Central memory CD8-positive, alpha-beta T cell (primary cell): Measurements from ENCODE around the gene SPNS2.
A peak's percentile ranks its signal among the peaks of the same experiment; 100 is the strongest.

Experiments
- ATAC-seq: fragments of 150-1000 bp; cut with Tn5 transposase; replicated peaks from 2 replicates; pipeline ENCODE4 v1.10.0; 2022; ENCODE audit warnings: mild to moderate bottlenecking, moderate FRiP score, moderate number of reproducible peaks; ENCODE audit not compliant: poor library complexity, severe bottlenecking; ENCODE audit errors: extremely low read depth
- DNase-seq, 2 donors: peaks; one replicate each; pipeline ENCODE4 v3.0.0; 2021; ENCODE audit warnings: low spot score in 2 of 2
- H3K27ac Mint-ChIP-seq: one replicate; pipeline ENCODE4 v1.8.0; 2022; ENCODE audit warnings: low read depth, mild to moderate bottlenecking, moderate library complexity, mixed read lengths
- H3K27me3 Mint-ChIP-seq: one replicate; pipeline ENCODE4 v1.8.0; 2022; ENCODE audit warnings: mixed read lengths
- H3K36me3 Mint-ChIP-seq: one replicate; pipeline ENCODE4 v1.8.0; 2022; ENCODE audit warnings: mild to moderate bottlenecking, moderate library complexity, mixed read lengths; ENCODE audit not compliant: insufficient read depth
- H3K4me1 Mint-ChIP-seq: one replicate; pipeline ENCODE4 v1.8.0; 2022; ENCODE audit warnings: mixed read lengths
- H3K4me3 Mint-ChIP-seq: one replicate; pipeline ENCODE4 v1.8.0; 2022; ENCODE audit warnings: mild to moderate bottlenecking, moderate library complexity, mixed read lengths
- H3K9me3 Mint-ChIP-seq: one replicate; pipeline ENCODE4 v1.8.0; 2022; ENCODE audit warnings: mixed read lengths

Gene SPNS2

DNA sequence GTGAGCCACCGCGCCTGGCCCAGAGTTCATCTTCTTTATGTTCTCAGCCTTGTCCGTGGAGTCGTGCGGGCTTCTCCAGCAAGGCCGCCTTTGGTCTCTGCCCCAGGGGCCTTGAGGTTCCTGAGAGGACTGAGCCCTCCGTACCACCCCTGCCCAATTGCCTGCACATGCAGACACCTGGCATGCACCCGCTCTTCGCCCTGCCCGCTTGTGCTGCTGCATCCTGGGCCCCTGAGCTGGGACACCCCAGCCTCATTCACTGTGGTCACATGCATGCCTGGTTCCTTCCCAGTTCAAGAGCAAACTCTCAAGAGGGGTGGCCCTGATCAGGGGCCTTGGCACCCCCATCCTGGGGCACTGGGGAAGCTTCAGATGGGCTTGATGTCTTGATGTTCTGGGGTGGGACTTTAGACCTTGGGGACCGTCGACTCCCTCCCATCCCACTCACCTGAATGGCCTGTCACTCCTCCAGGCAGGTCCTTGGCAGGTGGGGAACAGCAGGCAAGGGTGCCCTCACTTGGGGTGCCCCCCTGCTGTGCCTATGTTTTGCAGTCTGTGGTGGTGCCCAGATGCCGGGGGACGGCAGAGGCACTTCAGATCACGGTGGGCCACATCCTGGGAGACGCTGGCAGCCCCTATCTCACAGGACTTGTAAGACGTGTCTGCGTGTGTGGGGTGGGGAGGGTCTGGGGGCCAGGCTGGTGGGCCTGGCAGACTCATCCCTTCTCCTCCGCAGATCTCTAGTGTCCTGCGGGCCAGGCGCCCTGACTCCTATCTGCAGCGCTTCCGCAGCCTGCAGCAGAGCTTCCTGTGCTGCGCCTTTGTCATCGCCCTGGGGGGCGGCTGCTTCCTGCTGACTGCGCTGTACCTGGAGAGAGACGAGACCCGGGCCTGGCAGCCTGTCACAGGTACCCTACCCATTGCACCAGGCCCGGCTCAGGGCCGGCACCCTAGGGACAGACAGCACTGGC is 12.7 kb upstream of the SPNS2 start:
- peak overlapping the region; percentile 89 for H3K4me3 Mint-ChIP-seq
- H3K27ac Mint-ChIP-seq = peak overlapping the region; percentile 92
- peaks cover 1% of the 10 kb centered on the region for H3K36me3 Mint-ChIP-seq
- no peaks in the 10 kb centered on the region for H3K27me3 Mint-ChIP-seq
- no peak for DNase-seq
- ATAC-seq = peak; percentile 94
- peaks cover 54% of the 10 kb centered on the region for H3K4me1 Mint-ChIP-seq
- no peaks in the 10 kb centered on the region for H3K9me3 Mint-ChIP-seq

DNA sequence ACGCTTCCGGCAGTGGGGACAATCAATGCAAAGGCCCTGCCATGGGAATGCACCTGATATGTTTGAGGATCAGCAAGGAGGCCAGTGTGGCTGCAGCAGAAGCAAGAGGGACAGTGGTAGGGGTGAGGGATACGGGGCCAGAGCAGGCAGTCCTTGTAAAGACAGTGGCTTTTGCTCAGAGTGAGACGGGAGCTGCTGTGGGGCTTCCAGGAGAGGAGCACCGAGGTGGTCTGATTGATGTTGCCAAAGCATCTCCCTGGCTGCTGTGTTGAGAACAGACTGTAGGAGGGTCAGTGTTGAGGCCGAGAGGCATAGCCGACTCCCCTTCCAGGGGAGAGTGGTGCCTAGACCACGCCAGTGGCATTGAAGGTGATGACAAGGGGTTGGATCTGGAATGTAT is 11.4 kb upstream of the SPNS2 start:
- H3K4me3 Mint-ChIP-seq = peak overlapping the region; percentile 31

GRCh38 chr17:4487820-4488716 is 10.6 kb upstream of the SPNS2 start:
- DNase-seq = no peak
- Mint-ChIP-seq H3K36me3 (no peaks in the 10 kb centered on the region), H3K27ac (no peak overlapping the region), H3K9me3 (no peaks in the 10 kb centered on the region), H3K4me3 (no peak overlapping the region), H3K4me1 (peaks cover 47% of the 10 kb centered on the region), H3K27me3 (no peaks in the 10 kb centered on the region)
- ATAC-seq = no peak

More for the DNA sequence above, 11.4 kb upstream of the SPNS2 start:
- H3K4me1 Mint-ChIP-seq = peaks cover 47% of the 10 kb centered on the region
- no peak overlapping the region for H3K27ac Mint-ChIP-seq
- no peaks in the 10 kb centered on the region for H3K36me3 Mint-ChIP-seq
- no peaks in the 10 kb centered on the region for H3K9me3 Mint-ChIP-seq
- ATAC-seq = no peak
- DNase-seq = no peak
- no peaks in the 10 kb centered on the region for H3K27me3 Mint-ChIP-seq

GRCh38 chr17:4488989-4489595 is 9.6 kb upstream of the SPNS2 start:
- Mint-ChIP-seq H3K27ac (no peak overlapping the region), H3K36me3 (no peaks in the 10 kb centered on the region), H3K4me3 (no peak overlapping the region), H3K9me3 (no peaks in the 10 kb centered on the region), H3K27me3 (no peaks in the 10 kb centered on the region), H3K4me1 (peaks cover 43% of the 10 kb centered on the region)
- no peak for DNase-seq
- ATAC-seq = no peak

DNA sequence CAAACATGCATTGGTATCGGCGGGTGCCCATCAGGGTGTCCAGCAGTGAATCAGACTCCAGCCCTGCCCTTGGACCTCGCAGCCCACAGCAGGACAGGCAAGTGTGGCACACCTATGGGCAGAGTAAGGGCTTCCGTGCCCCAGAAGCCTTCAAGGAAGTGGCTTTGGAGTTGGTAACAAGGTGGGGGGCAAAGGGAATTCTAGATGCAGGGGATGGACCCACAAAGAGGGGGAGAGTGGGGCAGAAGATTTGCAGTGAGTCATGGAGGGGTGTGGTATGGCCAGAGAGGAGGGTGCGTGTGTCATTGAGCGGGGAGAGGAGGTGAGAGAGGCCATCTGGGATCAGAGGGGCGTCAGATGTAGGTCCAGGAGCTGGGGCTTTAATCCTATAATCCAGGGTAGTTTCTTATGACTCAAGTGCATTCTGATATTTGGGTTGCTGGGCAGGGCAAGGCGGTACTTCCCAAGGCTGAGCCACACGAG is 8.5 kb upstream of the SPNS2 start:
- Mint-ChIP-seq H3K36me3 (peaks cover 2% of the 10 kb centered on the region), H3K9me3 (no peaks in the 10 kb centered on the region), H3K4me3 (no peak overlapping the region), H3K4me1 (peaks cover 41% of the 10 kb centered on the region), H3K27me3 (no peaks in the 10 kb centered on the region), H3K27ac (peak overlapping the region; percentile 48)
- ATAC-seq (no peak), DNase-seq (no peak)

DNA sequence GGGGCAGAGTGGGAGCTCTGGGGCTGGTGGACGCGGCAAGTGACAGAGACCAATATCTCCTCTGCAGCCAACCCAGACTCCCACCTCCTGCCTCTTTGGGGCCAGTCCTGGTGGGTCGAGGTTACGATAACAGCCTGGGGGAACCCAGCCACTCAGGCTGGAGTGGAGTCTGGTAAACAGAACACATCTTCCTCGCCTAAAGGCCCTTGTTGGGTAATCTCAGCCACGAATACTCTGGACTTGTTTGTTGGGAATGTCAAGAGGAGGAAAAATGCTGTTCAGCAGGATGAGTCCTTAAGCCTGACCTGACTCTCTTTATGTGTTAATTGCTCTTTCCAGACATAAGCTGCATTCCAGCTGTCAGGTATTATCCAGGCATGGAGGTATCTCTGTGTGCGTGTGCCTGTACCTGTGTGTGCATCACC is 8.0 kb upstream of the SPNS2 start:
- H3K4me1 Mint-ChIP-seq = peaks cover 39% of the 10 kb centered on the region
- H3K27me3 Mint-ChIP-seq = no peaks in the 10 kb centered on the region
- H3K36me3 Mint-ChIP-seq = peaks cover 2% of the 10 kb centered on the region
- H3K9me3 Mint-ChIP-seq = no peaks in the 10 kb centered on the region
- no peak overlapping the region for H3K4me3 Mint-ChIP-seq
- DNase-seq (no peak), ATAC-seq (no peak)
- no peak overlapping the region for H3K27ac Mint-ChIP-seq

GRCh38 chr17:4492721-4493561 is 5.7 kb upstream of the SPNS2 start:
- Mint-ChIP-seq H3K4me3 (no peak overlapping the region), H3K27ac (no peak overlapping the region), H3K27me3 (no peaks in the 10 kb centered on the region), H3K9me3 (no peaks in the 10 kb centered on the region), H3K36me3 (peaks cover 2% of the 10 kb centered on the region), H3K4me1 (peaks cover 22% of the 10 kb centered on the region)
- DNase-seq (no peak), ATAC-seq (no peak)

- peaks cover 2% of the 10 kb centered on the region for H3K36me3 Mint-ChIP-seq
- peaks cover 30% of the 10 kb centered on the region for H3K4me1 Mint-ChIP-seq
- ATAC-seq (no peak), DNase-seq (no peak)
- H3K27me3 Mint-ChIP-seq = peaks cover 10% of the 10 kb centered on the region
- no peak overlapping the region for H3K27ac Mint-ChIP-seq
- H3K9me3 Mint-ChIP-seq = no peaks in the 10 kb centered on the region
- H3K4me3 Mint-ChIP-seq = peak overlapping the region; percentile 41
These were observed 1.4 kb upstream of the SPNS2 start for GRCh38 chr17:4497101-4497824.

GRCh38 chr17:4499431-4500190 is 930 bp downstream of the SPNS2 start:
- Mint-ChIP-seq H3K36me3 (peaks cover 2% of the 10 kb centered on the region), H3K4me1 (peaks cover 25% of the 10 kb centered on the region), H3K27me3 (peaks cover 19% of the 10 kb centered on the region), H3K4me3 (peak overlapping the region; percentile 80), H3K27ac (no peak overlapping the region), H3K9me3 (no peaks in the 10 kb centered on the region)
- DNase-seq (no peak), ATAC-seq (no peak)

GRCh38 chr17:4500191-4500571 is 1.5 kb downstream of the SPNS2 start:
- Mint-ChIP-seq H3K4me3 (peak overlapping the region; percentile 80), H3K9me3 (no peaks in the 10 kb centered on the region), H3K4me1 (peaks cover 31% of the 10 kb centered on the region), H3K27me3 (peaks cover 25% of the 10 kb centered on the region), H3K36me3 (no peaks in the 10 kb centered on the region), H3K27ac (no peak overlapping the region)
- DNase-seq (no peak), ATAC-seq (no peak)
